Fibroblast of villous mesenchyme (primary cell): ENCODE results near the gene IL25. TPM values are rescaled to one million over a fixed set of nuclear protein-coding genes. Genes with fewer than 3 reads are reported as not detected.
A peak's percentile ranks its signal among the peaks of the same experiment; 100 is the strongest.
"Not testable (repeated sequence)": the region's sequence is repeated elsewhere in the genome, so short reads cannot be mapped to it uniquely, and the experiment has no call there.

Experiments used
- DNase-seq: peaks from one replicate; pipeline ENCODE4 v3.0.0-alpha.2; 2010; ENCODE audit warnings: low read depth
- H3K4me3 ChIP-seq: 2 replicates; pipeline ENCODE4 v1.5.1; 2011; ENCODE audit warnings: low read depth, mild to moderate bottlenecking, low read length
- total RNA-seq: library from RNA; depleted of rRNA; stranded (reverse); fragments of >200 nt; gene quantifications from 2 replicates; pipeline ENCODE4 v1.2.3, GENCODE V29; 2012
- TF ChIP-seq, protein P1 (sequence below): IDR thresholded peaks from 2 replicates; pipeline ENCODE4 v1.5.1; 2012; ENCODE audit warnings: low read depth, mild to moderate bottlenecking, low read length; ENCODE audit not compliant: insufficient read depth

The IL25 gene
- not detected in 2 replicates for total RNA-seq

GRCh38 chr14:23372509-23372908 lies at the start of gene IL25:
Gene IL25 (plus strand): TSS chr14:23372809.
- TF ChIP-seq, protein P1, sequence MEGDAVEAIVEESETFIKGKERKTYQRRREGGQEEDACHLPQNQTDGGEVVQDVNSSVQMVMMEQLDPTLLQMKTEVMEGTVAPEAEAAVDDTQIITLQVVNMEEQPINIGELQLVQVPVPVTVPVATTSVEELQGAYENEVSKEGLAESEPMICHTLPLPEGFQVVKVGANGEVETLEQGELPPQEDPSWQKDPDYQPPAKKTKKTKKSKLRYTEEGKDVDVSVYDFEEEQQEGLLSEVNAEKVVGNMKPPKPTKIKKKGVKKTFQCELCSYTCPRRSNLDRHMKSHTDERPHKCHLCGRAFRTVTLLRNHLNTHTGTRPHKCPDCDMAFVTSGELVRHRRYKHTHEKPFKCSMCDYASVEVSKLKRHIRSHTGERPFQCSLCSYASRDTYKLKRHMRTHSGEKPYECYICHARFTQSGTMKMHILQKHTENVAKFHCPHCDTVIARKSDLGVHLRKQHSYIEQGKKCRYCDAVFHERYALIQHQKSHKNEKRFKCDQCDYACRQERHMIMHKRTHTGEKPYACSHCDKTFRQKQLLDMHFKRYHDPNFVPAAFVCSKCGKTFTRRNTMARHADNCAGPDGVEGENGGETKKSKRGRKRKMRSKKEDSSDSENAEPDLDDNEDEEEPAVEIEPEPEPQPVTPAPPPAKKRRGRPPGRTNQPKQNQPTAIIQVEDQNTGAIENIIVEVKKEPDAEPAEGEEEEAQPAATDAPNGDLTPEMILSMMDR = no peak
- no peak within 1 kb of the TSS for H3K4me3 ChIP-seq
- DNase-seq = peak; percentile 3

GRCh38 chr14:23323838-23324454 lies 48.7 kb upstream of the IL25 start:
- no peak for DNase-seq
- H3K4me3 ChIP-seq = no peak overlapping the region
- TF ChIP-seq, protein P1 = no peak

DNA sequence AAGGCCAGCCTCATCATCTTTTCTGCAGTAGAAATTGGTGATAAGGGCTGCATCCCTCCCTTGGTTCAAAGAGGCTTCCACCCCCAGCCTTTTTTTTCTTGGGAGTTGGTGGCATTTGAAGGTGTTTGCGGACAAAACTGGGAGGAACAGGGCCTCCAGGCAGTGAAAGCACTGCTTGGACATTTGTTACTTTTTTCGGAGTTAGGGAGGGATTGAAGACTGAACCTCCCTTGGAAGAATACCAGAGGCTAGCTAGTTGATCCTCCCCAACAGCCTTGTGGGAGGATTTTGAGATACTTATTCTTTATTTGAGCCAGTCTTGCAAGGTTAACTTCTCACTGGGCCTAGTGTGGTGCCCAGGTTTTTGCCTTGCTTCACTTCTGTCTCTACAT lies 48.2 kb upstream of the IL25 start:
- no peak overlapping the region for H3K4me3 ChIP-seq
- TF ChIP-seq, protein P1 = no peak
- peak; percentile 5 for DNase-seq

DNA sequence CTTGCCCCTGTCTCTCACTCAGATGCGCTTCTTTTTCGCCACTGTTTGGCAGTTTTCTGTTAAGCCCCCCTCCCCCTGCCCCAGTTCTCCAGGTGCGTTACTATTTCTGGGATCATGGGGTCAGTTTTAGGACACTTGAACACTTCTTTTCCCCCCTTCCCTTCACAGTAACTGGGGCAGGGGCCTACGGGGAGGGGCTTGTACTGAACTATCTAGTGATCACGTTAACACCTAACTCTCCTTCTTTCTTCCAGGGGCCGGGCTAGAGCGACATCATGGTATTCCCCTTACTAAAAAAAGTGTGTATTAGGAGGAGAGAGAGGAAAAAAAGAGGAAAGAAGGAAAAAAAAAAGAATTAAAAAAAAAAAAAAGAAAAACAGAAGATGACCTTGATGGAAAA lies 47.6 kb upstream of the IL25 start:
- no peak overlapping the region for H3K4me3 ChIP-seq
- DNase-seq = no peak
- TF ChIP-seq, protein P1 = no peak

DNA sequence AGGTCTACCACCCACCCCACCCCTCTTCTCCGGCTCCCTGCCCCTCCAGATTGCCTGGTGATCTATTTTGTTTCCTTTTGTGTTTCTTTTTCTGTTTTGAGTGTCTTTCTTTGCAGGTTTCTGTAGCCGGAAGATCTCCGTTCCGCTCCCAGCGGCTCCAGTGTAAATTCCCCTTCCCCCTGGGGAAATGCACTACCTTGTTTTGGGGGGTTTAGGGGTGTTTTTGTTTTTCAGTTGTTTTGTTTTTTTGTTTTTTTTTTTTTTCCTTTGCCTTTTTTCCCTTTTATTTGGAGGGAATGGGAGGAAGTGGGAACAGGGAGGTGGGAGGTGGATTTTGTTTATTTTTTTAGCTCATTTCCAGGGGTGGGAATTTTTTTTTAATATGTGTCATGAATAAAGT lies 46.9 kb upstream of the IL25 start:
- DNase-seq, H3K4me3 ChIP-seq: not testable (repeated sequence)

GRCh38 chr14:23326491-23327332 lies 45.9 kb upstream of the IL25 start:
- H3K4me3 ChIP-seq = no peak overlapping the region
- no peak for DNase-seq
- TF ChIP-seq, protein P1 = no peak

DNA sequence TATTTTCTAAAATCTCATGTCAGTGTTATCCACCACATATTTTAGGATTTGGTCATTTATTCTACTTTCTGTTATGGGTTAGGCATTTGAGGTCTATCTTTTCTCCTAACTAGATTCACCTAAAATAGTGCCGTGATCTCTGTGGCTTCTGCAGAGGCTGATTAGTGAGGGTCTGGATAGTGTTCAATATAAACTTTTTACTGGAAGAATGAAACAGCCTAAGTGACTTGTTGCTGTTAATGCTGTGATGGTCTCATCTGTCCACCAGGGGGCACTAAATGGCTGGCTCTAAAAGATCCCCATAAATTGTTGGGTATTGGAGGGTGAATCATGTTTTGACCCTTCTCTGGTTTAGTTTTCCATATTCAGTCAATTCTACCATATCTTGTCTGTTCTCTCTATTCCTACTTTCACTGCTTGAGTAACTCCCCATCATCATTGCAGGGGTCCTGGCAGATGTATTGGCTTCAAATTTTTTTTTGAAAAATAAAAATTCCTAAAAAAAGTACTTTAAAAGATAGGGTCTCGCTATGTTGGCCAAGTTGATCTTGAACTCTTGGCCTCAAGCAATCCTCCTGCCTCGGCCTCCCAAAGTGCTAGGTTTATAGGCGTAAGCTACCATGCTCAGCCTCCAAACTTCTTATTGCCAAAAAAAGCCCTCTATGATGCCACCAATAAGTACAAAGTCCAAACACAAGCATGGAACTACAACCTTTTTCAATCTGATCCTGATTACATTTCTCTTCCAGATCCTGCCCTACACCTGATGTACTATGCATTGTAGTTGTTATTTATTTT lies 44.5 kb upstream of the IL25 start:
- TF ChIP-seq, protein P1 = peak; percentile 83
- peak; percentile 83 for DNase-seq
- no peak overlapping the region for H3K4me3 ChIP-seq
